HCT116 (cell line): ENCODE measurements around the gene TPK1. TPM values are rescaled to one million over a fixed set of nuclear protein-coding genes. Genes with fewer than 3 reads are reported as not detected.

ENCODE experiments used
- ATAC-seq: fragments of 200-7000 bp; cut with Tn5 transposase; 2 replicates; pipeline ENCODE4 v1.9.1; 2020; ENCODE audit warnings: mild to moderate bottlenecking, moderate library complexity
- BruUV-seq: library from RNA; stranded (reverse); fragments of 400-500 nt; replicated peaks from 2 replicates; lab custom pipeline; 2021; lab: Mats Ljungman, UMichigan
- CTCF ChIA-PET: fragments of 300-600 bp; sonication (Branson Sonifier 250); formaldehyde crosslinking; loops from one replicate; lab custom pipeline; 2021; ENCODE audit warnings: antibody characterized with exemption; lab: Charles Lee
- POLR2A ChIA-PET: fragments of 300-600, 350-600 bp; sonication (Branson Sonifier 250); formaldehyde crosslinking; loops from one replicate; lab custom pipeline; 2021; ENCODE audit warnings: antibody characterized with exemption; lab: Charles Lee
- RAD21 ChIA-PET, 2 experiments: fragments of 300-600 bp; sonication (Branson Sonifier 250); formaldehyde crosslinking; loops; one replicate each; lab custom pipeline; 2023; ENCODE audit warnings: low total read pairs in 2 of 2; ENCODE audit not compliant: uncharacterized antibody in 2 of 2, unreplicated experiment in 2 of 2, low non-redundant PET in 1 of 2; lab: Charles Lee
- DNase-seq: peaks from one replicate; pipeline ENCODE4 v3.0.0-alpha.2; 2010; ENCODE audit warnings: low read depth, low spot score
- H2AFZ ChIP-seq: fragments of 200-600 bp; shearing (Covaris generic), sonication (generic); 2 replicates; pipeline ENCODE4 v1.6.1; 2017; ENCODE audit warnings: low read depth, mixed run types, mixed read lengths, antibody characterized with exemption, low read length; ENCODE audit not compliant: poor library complexity, severe bottlenecking
- H3K27ac ChIP-seq: 2 replicates; pipeline ENCODE4 v1.5.1; 2012; ENCODE audit warnings: low read depth, low read length
- H3K27me3 ChIP-seq: fragments of 200-600 bp; sonication (generic); 2 replicates; pipeline ENCODE4 v1.6.1; 2016; ENCODE audit warnings: mixed run types, low read length, mixed read lengths; ENCODE audit not compliant: insufficient read depth
- H3K36me3 ChIP-seq, 2 experiments: fragments of 200-500 bp in 1 of 2; fragments of 200-600 bp in 1 of 2; sonication (Bioruptor generic) in 1 of 2; sonication (generic) in 1 of 2; 2 replicates each; pipeline versions ENCODE4 v1.5.1 to v1.6.1; 2014 to 2016; ENCODE audit warnings: low read length in 2 of 2, inconsistent platforms in 1 of 2, mixed read lengths in 1 of 2, mixed run types in 1 of 2; ENCODE audit not compliant: insufficient read depth in 2 of 2, control insufficient read depth in 1 of 2
- H3K4me1 ChIP-seq, 2 experiments: fragments of 200-600 bp in 1 of 2; sonication (generic) in 1 of 2; 2 replicates each; pipeline versions ENCODE4 v1.5.1 to v1.6.1; 2012 to 2017; ENCODE audit warnings: low read length in 2 of 2, inconsistent platforms in 1 of 2, mild to moderate bottlenecking in 1 of 2, mixed read lengths in 1 of 2, mixed run types in 1 of 2, moderate library complexity in 1 of 2; ENCODE audit not compliant: insufficient read depth in 2 of 2, control insufficient read depth in 1 of 2
- H3K4me2 ChIP-seq: fragments of 200-600 bp; sonication (generic); 2 replicates; pipeline ENCODE4 v1.6.1; 2017; ENCODE audit warnings: mixed run types, low read length, mixed read lengths
- H3K4me3 ChIP-seq, 2 experiments: fragments of 200-600 bp in 1 of 2; sonication (generic) in 1 of 2; replicated peaks in 1 of 2; 2 replicates each; pipeline ENCODE4 v1.5.1; 2011 to 2016; ENCODE audit warnings: low read length in 2 of 2, control low read depth in 1 of 2, low read depth in 1 of 2, mild to moderate bottlenecking in 1 of 2, mixed read lengths in 1 of 2, mixed run types in 1 of 2
- H3K79me2 ChIP-seq: fragments of 200-600 bp; sonication (generic); 2 replicates; pipeline ENCODE4 v1.6.1; 2017; ENCODE audit warnings: mild to moderate bottlenecking, mixed run types, low read length, moderate library complexity, mixed read lengths; ENCODE audit not compliant: insufficient read depth
- H3K9ac ChIP-seq: fragments of 200-600 bp; sonication (generic); 2 replicates; pipeline ENCODE4 v1.6.1; 2016; ENCODE audit warnings: low read length, mixed read lengths
- H3K9me2 ChIP-seq: fragments of 200-600 bp; sonication (generic), shearing (Covaris generic); 2 replicates; pipeline ENCODE4 v1.6.1; 2017; ENCODE audit warnings: mixed run types, mild to moderate bottlenecking, moderate library complexity; ENCODE audit not compliant: insufficient read depth
- H3K9me3 ChIP-seq, 2 experiments: fragments of 200-500 bp in 1 of 2; fragments of 200-600 bp in 1 of 2; sonication (Bioruptor generic) in 1 of 2; sonication (generic) in 1 of 2; 2 replicates each; pipeline ENCODE4 v1.6.1; 2014 to 2017; ENCODE audit warnings: low read length in 2 of 2, mixed read lengths in 2 of 2, inconsistent platforms in 1 of 2, low read depth in 1 of 2, mild to moderate bottlenecking in 1 of 2, mixed run types in 1 of 2, moderate library complexity in 1 of 2; ENCODE audit not compliant: control insufficient read depth in 1 of 2, insufficient read depth in 1 of 2
- H4K20me1 ChIP-seq: fragments of 200-600 bp; sonication (generic), shearing (Covaris generic); 2 replicates; pipeline ENCODE4 v1.6.1; 2017; ENCODE audit warnings: mixed run types, mild to moderate bottlenecking, moderate library complexity; ENCODE audit not compliant: insufficient read depth
- EGR1 ChIP-seq: IDR thresholded peaks from 2 replicates; pipeline ENCODE4 v1.6.1; 2012; ENCODE audit warnings: low read depth
- ELF1 ChIP-seq: IDR thresholded peaks from 2 replicates; pipeline ENCODE4 v1.6.1; 2012; ENCODE audit warnings: low read depth, borderline replicate concordance
- EZH2 ChIP-seq: fragments of 200-600 bp; sonication (generic); IDR thresholded peaks from 2 replicates; pipeline ENCODE4 v1.6.1; 2017; ENCODE audit warnings: antibody characterized with exemption, mixed run types
- EZH2phosphoT487 ChIP-seq: fragments of 200-600 bp; IDR thresholded peaks from 2 replicates; pipeline ENCODE4 v1.6.1; 2018; ENCODE audit warnings: antibody characterized with exemption, borderline replicate concordance
- POLR2A ChIP-seq: IDR thresholded peaks from 2 replicates; pipeline ENCODE4 v1.7.0; 2011; ENCODE audit warnings: borderline replicate concordance; ENCODE audit not compliant: insufficient read depth, insufficient read length; ENCODE audit errors: extremely low read depth
- SIN3A ChIP-seq: IDR thresholded peaks from 2 replicates; pipeline ENCODE4 v1.6.1; 2012; ENCODE audit warnings: low read depth
- TCF7L2 ChIP-seq: IDR thresholded peaks from 2 replicates; pipeline ENCODE4 v1.7.0; 2011; ENCODE audit warnings: borderline replicate concordance, inconsistent platforms; ENCODE audit not compliant: insufficient read depth, insufficient read length; ENCODE audit errors: extremely low read depth
- intact Hi-C: fragments of 100-400 bp; cut with micrococcal nuclease; formaldehyde crosslinking; loops from 2 replicates; pipeline ENCODE4 v1.10.0; 2022
- total RNA-seq: library from RNA; stranded (reverse); gene quantifications from one replicate; pipeline ENCODE4 v1.2.1, GENCODE V29; 2021; ENCODE audit not compliant: unreplicated experiment
- TF ChIP-seq, protein P1 (sequence below): IDR thresholded peaks from 2 replicates; pipeline ENCODE4 v1.6.1; 2012; ENCODE audit warnings: low read depth
- TF ChIP-seq, protein P2 (sequence below): IDR thresholded peaks from 2 replicates; pipeline ENCODE4 v1.6.1; 2012
- TF ChIP-seq, protein P3 (sequence below): IDR thresholded peaks from 2 replicates; pipeline ENCODE4 v1.6.1; 2012
- TF ChIP-seq, protein P4 (sequence below): IDR thresholded peaks from 2 replicates; pipeline ENCODE4 v1.6.1; 2011; ENCODE audit warnings: mild to moderate bottlenecking, low read length, moderate library complexity; ENCODE audit not compliant: insufficient replicate concordance; ENCODE audit errors: extremely low read depth

Gene TPK1
- total RNA-seq, 1 experiment from 2014 or later = 5.4 TPM

DNA sequence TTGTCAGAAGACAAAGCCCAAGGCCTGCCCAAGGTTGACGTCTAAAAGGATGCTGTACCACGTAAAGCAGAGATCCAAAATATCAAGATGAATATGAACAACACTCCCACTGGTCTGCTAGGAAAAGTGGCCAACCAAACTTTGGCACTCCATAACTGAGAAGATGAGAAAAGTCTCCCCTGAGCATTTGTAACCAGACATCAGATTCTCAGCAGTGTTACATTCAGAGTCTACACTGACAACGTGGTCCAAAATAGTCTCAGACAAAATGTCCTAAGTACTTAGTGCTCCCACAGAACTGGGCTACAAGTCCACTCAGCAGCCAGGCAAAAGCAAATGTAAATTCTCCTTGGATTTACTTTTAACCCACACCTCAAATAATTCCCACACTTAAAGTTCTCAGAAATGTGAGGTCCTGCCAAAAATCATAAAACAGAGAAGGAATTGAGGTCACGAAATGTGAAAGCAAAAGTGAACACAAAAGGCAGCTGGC is 247.2 kb downstream of the TPK1 start:
- ATAC-seq (no peak), DNase-seq (no peak)
- ChIA-PET POLR2A (no interaction called here), CTCF (no interaction called here), RAD21 (no interaction called here)
- intact Hi-C loops = no loop called here
- Histone ChIP-seq H3K9me3 (no peaks in the 10 kb centered on the region), H3K79me2 (no peaks in the 10 kb centered on the region), H3K27ac (no peak overlapping the region), H3K4me1 (no peaks in the 10 kb centered on the region), H3K9ac (no peak overlapping the region), H3K4me3 (no peak overlapping the region), H3K36me3 (no peaks in the 10 kb centered on the region), H2AFZ (no peak overlapping the region), H3K4me2 (no peak overlapping the region), H3K9me2 (no peaks in the 10 kb centered on the region), H4K20me1 (no peaks in the 10 kb centered on the region), H3K27me3 (no peaks in the 10 kb centered on the region)
- BruUV-seq = no TSS peak
- TF ChIP-seq EGR1 (no peak), POLR2A (no peak), EZH2 (no peak), SIN3A (no peak), ELF1 (no peak), TCF7L2 (no peak)
- TF ChIP-seq, protein P1, sequence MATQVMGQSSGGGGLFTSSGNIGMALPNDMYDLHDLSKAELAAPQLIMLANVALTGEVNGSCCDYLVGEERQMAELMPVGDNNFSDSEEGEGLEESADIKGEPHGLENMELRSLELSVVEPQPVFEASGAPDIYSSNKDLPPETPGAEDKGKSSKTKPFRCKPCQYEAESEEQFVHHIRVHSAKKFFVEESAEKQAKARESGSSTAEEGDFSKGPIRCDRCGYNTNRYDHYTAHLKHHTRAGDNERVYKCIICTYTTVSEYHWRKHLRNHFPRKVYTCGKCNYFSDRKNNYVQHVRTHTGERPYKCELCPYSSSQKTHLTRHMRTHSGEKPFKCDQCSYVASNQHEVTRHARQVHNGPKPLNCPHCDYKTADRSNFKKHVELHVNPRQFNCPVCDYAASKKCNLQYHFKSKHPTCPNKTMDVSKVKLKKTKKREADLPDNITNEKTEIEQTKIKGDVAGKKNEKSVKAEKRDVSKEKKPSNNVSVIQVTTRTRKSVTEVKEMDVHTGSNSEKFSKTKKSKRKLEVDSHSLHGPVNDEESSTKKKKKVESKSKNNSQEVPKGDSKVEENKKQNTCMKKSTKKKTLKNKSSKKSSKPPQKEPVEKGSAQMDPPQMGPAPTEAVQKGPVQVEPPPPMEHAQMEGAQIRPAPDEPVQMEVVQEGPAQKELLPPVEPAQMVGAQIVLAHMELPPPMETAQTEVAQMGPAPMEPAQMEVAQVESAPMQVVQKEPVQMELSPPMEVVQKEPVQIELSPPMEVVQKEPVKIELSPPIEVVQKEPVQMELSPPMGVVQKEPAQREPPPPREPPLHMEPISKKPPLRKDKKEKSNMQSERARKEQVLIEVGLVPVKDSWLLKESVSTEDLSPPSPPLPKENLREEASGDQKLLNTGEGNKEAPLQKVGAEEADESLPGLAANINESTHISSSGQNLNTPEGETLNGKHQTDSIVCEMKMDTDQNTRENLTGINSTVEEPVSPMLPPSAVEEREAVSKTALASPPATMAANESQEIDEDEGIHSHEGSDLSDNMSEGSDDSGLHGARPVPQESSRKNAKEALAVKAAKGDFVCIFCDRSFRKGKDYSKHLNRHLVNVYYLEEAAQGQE = no peak

DNA sequence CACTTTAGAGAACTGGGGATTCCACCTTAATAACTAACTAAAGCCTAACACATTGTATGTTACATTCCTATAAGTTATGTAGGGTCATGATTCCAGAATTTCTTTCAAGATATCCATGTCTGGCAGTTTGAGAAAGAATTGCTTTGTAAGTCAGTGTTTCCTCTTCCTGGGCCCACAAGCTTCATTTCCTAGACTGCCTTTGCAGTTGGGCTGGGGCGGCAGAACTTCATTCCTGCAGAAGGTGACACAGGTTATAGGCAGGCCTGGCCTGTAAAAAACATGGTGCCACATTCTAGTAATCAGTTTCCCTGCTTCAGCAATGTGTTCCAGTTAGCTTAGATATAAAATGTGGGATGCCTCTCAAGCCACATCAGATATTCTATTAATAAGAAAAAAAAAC is 248.2 kb downstream of the TPK1 start:
- TF ChIP-seq, protein P2, sequence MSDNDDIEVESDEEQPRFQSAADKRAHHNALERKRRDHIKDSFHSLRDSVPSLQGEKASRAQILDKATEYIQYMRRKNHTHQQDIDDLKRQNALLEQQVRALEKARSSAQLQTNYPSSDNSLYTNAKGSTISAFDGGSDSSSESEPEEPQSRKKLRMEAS = no peak
- TF ChIP-seq EZH2phosphoT487 (no peak), POLR2A (no peak), ELF1 (no peak)
- TF ChIP-seq, protein P3, sequence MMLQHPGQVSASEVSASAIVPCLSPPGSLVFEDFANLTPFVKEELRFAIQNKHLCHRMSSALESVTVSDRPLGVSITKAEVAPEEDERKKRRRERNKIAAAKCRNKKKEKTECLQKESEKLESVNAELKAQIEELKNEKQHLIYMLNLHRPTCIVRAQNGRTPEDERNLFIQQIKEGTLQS = no peak
- TF ChIP-seq, protein P4, sequence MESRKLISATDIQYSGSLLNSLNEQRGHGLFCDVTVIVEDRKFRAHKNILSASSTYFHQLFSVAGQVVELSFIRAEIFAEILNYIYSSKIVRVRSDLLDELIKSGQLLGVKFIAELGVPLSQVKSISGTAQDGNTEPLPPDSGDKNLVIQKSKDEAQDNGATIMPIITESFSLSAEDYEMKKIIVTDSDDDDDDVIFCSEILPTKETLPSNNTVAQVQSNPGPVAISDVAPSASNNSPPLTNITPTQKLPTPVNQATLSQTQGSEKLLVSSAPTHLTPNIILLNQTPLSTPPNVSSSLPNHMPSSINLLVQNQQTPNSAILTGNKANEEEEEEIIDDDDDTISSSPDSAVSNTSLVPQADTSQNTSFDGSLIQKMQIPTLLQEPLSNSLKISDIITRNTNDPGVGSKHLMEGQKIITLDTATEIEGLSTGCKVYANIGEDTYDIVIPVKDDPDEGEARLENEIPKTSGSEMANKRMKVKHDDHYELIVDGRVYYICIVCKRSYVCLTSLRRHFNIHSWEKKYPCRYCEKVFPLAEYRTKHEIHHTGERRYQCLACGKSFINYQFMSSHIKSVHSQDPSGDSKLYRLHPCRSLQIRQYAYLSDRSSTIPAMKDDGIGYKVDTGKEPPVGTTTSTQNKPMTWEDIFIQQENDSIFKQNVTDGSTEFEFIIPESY = no peak
- Histone ChIP-seq H3K9ac (no peak overlapping the region), H3K4me2 (no peak overlapping the region), H2AFZ (no peak overlapping the region), H4K20me1 (no peaks in the 10 kb centered on the region), H3K27ac (no peak overlapping the region), H3K4me1 (no peaks in the 10 kb centered on the region), H3K9me2 (no peaks in the 10 kb centered on the region), H3K27me3 (no peaks in the 10 kb centered on the region), H3K79me2 (no peaks in the 10 kb centered on the region), H3K9me3 (no peaks in the 10 kb centered on the region), H3K4me3 (no peak overlapping the region), H3K36me3 (no peaks in the 10 kb centered on the region)
- intact Hi-C loops = no loop called here
- CTCF ChIA-PET = no interaction called here
- DNase-seq (no peak), ATAC-seq (no peak)
- no TSS peak for BruUV-seq
- RAD21 ChIA-PET = no interaction called here
- POLR2A ChIA-PET = no interaction called here
